HG02970 (cell line): Measurements from ENCODE around the gene ZFYVE27.

Source experiments
- ATAC-seq: cut with Tn5 transposase; IDR thresholded peaks from one replicate; pipeline ENCODE4 v1.9.1; 2021; ENCODE audit warnings: mild to moderate bottlenecking, moderate library complexity, moderate number of reproducible peaks; ENCODE audit not compliant: unreplicated experiment, low FRiP score

ZFYVE27 gene

GRCh38 chr10:97743169-97743943 is 6.4 kb downstream of the ZFYVE27 start:
- no peak for ATAC-seq

- no peak for ATAC-seq
Measured at GRCh38 chr10:97744405-97745035, 7.6 kb downstream of the ZFYVE27 start.

GRCh38 chr10:97747573-97747972 is 10.6 kb downstream of the ZFYVE27 start:
- ATAC-seq, result no peak

- no peak for ATAC-seq
Measured at GRCh38 chr10:97748116-97748515, 11.2 kb downstream of the ZFYVE27 start.

- no peak for ATAC-seq
Measured at GRCh38 chr10:97752956-97753355, 16.0 kb downstream of the ZFYVE27 start.

DNA sequence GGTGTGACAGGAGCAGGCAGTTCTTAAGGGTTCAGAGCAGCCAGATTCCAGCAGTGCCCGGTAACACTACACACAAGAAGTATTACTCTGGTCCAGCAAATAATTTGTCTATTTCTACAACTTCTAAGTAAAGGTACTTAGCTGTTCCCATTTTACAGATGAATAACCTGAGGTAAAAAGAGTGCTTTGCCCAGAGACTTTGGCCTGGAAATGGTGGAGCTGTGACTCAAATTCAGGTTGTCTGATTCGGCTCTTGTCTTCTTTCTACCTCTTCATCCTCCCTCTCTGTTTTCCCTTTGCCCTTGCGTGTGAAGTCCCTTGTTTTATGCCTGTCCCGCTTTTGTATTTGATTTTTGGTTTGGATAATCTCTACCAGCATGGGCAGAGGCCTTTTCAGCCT is 17.8 kb downstream of the ZFYVE27 start:
- no peak for ATAC-seq

DNA sequence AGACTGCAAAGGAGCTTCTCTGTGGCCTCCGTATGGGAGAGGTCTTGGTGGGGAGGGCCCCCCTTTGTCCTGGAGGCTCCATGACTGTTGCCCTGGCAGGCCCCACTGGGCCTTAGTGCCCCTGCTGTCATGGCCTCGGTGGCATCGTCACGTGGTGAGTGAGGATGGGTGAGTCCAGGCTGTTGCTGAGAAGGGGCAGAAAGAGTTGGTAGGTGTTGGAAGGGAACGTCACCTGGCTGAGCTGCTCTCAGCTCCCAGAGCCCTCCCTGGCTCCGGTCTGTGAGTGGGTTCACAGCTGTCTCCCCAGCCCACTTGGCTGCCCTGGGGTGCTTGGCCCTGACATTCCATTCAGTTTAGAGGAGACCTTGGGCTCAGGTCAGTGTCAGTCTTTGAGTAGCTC is 18.8 kb downstream of the ZFYVE27 start:
- ATAC-seq, result no peak

DNA sequence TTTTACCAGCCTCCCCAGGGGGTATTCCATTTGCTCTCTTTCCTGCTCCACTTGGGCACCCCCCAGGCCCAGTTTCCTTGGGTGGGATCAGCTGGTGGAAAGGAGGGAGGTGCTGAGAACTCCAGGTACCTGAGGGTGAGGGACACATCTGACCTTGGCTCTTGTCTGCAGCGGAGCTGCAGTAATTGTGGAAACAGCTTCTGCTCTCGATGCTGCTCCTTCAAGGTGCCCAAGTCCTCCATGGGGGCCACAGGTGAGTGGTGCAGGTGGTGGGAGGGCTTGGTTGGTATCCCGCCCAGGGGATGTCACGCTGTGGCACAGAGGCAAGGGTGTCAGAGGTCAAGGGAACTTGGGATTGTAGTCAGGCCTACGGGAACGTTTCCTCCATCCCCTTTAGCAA is 20.5 kb downstream of the ZFYVE27 start:
- no peak for ATAC-seq

GRCh38 chr10:97759158-97759887 is 22.4 kb downstream of the ZFYVE27 start:
- no peak for ATAC-seq

GRCh38 chr10:97759946-97760345 is 23.0 kb downstream of the ZFYVE27 start:
- no peak for ATAC-seq

GRCh38 chr10:97760461-97761257 is 23.7 kb downstream of the ZFYVE27 start:
- ATAC-seq, result no peak

DNA sequence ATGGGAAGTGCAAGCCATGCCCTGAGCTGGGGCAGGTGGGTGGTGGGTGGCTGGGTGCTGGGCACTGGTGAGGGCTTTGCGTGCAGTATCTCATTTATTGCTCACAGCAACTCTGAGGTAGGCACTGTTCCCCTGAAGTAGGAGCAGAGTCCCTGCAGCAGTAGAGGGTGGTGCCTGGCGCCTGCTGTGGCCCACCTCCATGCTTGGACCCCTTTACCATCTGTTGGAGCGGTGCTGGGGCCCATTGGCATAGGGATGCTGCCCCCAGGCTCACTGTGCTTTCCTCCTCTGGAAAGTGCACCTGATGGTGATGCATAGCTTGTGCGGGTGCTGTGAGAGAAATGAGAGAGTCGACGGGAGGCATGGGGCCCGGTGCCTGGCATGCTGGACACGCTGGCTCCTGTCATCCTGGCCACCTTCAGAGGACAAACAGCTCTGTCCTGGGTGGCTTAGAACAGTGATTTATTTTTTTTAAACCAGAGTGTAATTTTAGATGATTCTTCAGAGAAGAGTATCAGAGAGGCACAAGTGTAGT is 24.5 kb downstream of the ZFYVE27 start:
- ATAC-seq, result no peak

- no peak for ATAC-seq
Measured at GRCh38 chr10:97762056-97762455, 25.1 kb downstream of the ZFYVE27 start.

- ATAC-seq, result no peak
Measured at GRCh38 chr10:97762816-97763215, 25.9 kb downstream of the ZFYVE27 start.

DNA sequence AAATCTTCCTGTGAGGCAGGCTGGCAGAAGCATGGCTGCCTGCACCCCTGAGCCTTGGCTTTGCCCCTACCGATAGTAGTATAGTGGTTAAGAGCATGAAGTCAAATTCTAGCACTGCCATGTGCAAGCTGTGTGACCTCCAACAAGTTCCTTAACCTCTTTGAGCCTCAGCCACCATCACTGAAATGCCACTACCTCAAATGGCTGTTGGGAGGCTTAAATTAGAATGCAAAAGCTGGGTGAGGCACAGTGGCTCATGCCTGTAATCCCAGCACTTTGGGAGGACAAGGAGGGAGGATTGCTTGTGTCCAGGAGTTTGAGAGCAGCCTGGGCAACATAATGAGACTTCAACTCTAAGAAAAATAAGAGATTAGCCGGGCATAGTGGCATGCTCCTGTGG is 26.5 kb downstream of the ZFYVE27 start:
- no peak for ATAC-seq

DNA sequence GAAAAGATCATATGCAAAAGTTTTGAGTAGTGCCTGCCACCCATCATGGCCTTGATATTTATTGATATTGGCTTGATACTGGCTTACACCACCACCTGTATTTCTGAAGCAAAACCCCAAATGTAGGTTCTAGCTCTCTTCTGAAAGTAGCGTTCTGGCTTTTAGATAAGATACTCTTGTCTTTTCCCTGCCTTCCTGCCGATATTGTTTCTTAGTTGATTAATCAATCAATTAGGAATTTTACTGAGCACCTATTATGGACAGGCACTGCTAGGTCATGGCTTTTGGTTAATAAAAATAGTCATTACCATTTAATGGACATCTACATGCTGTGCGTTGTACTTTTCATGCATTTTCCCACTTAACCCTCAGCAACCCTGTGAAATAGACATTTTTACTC is 27.0 kb downstream of the ZFYVE27 start:
- no peak for ATAC-seq

DNA sequence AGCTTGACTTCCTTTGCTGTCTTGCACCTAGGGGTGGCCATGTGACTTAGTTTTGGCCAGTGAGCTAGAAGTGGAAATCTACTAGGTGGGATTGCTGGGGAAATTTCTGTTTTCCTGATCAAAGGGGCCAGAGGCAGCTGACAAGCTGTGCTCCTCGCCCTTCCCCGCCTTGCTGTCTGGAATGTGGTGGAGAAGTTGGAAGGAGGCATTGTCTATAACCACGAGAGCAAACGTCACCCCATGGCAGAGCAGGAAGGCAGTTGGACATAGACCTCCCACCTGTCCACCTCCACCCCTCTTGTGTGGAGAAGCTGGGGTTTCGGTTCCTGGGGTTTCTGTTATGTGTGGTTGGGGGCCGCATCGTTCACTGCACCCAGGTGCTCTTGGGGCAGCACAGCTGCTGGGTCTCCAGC is 27.6 kb downstream of the ZFYVE27 start:
- ATAC-seq, result no peak

DNA sequence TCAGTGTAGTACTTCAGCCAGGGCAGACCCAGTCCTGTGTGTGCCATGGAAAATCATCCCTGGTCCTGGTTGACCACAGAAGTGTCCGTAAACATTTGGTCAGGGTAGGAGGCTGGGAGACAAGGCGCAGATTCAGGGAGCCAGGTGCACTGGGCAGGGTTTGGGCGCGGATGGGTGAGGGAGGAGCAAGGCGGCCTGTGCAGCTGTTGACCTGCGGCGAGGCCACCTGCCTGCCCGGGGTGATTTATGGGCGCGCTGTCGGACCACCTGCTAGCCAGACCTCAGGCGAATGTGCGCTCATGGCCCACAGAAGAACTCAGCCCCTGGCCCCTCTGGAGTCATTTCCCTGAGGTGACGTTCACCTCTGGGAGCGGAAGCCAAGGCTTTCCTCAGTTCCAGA is 28.3 kb downstream of the ZFYVE27 start:
- no peak for ATAC-seq

DNA sequence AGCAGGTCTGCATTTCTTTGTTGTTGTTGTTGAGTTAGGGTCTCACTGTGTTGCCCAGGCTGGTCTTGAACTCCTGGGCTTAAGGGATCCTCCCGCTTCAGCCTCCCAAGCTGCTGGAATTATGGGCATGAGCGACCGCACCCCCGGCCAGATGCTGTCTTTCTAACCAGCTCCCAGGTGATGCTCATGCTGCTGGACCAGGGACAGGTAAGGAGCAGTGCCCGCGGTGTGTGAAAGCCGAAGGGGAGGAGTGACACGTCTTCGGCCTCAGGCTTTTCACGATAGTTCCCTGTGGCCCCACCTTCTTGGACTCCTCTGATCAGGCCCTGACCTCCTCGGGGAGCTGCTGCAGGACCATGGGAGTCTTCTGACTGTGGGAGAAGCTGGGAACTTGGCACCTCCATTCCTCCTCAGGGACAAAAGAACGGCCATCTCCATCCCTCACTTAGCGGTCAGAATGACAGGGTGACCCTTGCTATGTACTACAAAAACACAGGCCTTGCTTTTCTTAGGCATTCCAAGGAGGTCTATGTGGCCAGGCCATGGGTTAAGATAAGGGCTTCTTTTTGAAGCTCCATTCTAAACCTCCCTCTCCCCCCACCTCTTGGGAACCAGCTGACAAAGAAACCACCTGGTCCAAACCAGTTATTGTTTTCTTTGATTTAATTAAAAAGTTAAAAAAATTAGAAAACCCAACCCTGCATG is 29.3 kb downstream of the ZFYVE27 start:
- ATAC-seq, result no peak
